A549 (cell line): ENCODE data around the gene CHMP4A. TPM values are rescaled to one million over a fixed set of nuclear protein-coding genes. Genes with fewer than 3 reads are reported as not detected.
A peak's percentile ranks its signal among the peaks of the same experiment; 100 is the strongest.

Source experiments
- ATAC-seq, 2 experiments: fragments of 200-7000 bp in 1 of 2; fragments of >200 bp in 1 of 2; cut with Nextera tagmentation in 1 of 2; cut with Tn5 transposase in 1 of 2; 3 replicates each; pipeline versions ENCODE4 v1.8.0 to v1.9.1; 2018 to 2020; ENCODE audit warnings: mild to moderate bottlenecking in 1 of 2, moderate library complexity in 1 of 2
- CTCF ChIA-PET: fragments of 300-600 bp; sonication (Branson Sonifier 250); formaldehyde crosslinking; extraction: SDS; loops from one replicate; lab custom pipeline; 2021; ENCODE audit warnings: antibody characterized with exemption, inconsistent platforms; lab: Yijun Ruan, JAX
- POLR2A ChIA-PET: fragments of 350-600 bp; formaldehyde crosslinking; extraction: SDS; loops from one replicate; lab custom pipeline; 2021; ENCODE audit warnings: antibody characterized with exemption, inconsistent platforms; lab: Yijun Ruan, JAX
- DNase-seq, 2 experiments: peaks; one replicate each; pipeline versions ENCODE4 v3.0.0 to v3.0.0-alpha.2; 2011 to 2016; ENCODE audit warnings: low read depth in 1 of 2, low spot score in 1 of 2
- FAIRE-seq: peaks from 2 replicates; lab custom pipeline; 2011; peaks lifted over from hg19 to GRCh38; lab: Jason Lieb, UNC
- H3K27ac ChIP-seq, 2 experiments: fragments of >200 bp; sonication (Bioruptor Twin); formaldehyde crosslinking; 3 replicates each; pipeline ENCODE4 v1.5.1; 2016 to 2017
- H3K4me1 ChIP-seq: fragments of >200 bp; sonication (Bioruptor Twin); formaldehyde crosslinking; 3 replicates; pipeline ENCODE4 v1.6.1; 2016
- H3K4me2 ChIP-seq: fragments of >200 bp; sonication (Bioruptor Twin); formaldehyde crosslinking; 3 replicates; pipeline ENCODE4 v1.6.1; 2016
- H3K4me3 ChIP-seq: fragments of >200 bp; sonication (Bioruptor Twin); formaldehyde crosslinking; 3 replicates; pipeline ENCODE4 v1.5.1; 2016
- H3K9me3 ChIP-seq: fragments of >200 bp; sonication (Bioruptor Twin); formaldehyde crosslinking; 3 replicates; pipeline ENCODE4 v1.6.1; 2016
- BCL3 ChIP-seq: fragments of >200 bp; sonication (Bioruptor Twin); formaldehyde crosslinking; IDR thresholded peaks from 3 replicates; pipeline ENCODE4 v1.6.1; 2016
- CBX8 ChIP-seq: fragments of 200-600 bp; sonication (generic); IDR thresholded peaks from 2 replicates; pipeline ENCODE4 v1.6.1; 2016
- ELK1 ChIP-seq: fragments of 150-350 bp; IDR thresholded peaks from 2 replicates; pipeline ENCODE4 v1.6.1; 2014; ENCODE audit warnings: low read depth, mild to moderate bottlenecking, low read length
- EP300 ChIP-seq, 2 experiments: fragments of >200 bp; sonication (Bioruptor Twin); formaldehyde crosslinking; IDR thresholded peaks; 2 replicates in 1 of 2; 3 replicates in 1 of 2; pipeline ENCODE4 v1.6.1; 2016 to 2017
- FOSL2 ChIP-seq, 2 experiments: fragments of 450-650 bp in 1 of 2; fragments of >200 bp in 1 of 2; sonication (Bioruptor Twin) in 1 of 2; formaldehyde crosslinking; IDR thresholded peaks; 2 replicates each; pipeline versions ENCODE4 v1.5.0 to v1.6.1; 2016 to 2020; ENCODE audit warnings: mild to moderate bottlenecking in 1 of 2, moderate library complexity in 1 of 2
- FOXS1 ChIP-seq: fragments of 250-450 bp; sonication (Bioruptor Pico); IDR thresholded peaks from 2 replicates; pipeline ENCODE4 v1.5.0; 2020; ENCODE audit warnings: mild to moderate bottlenecking, moderate library complexity
- JUNB ChIP-seq: fragments of >200 bp; sonication (Bioruptor Twin); formaldehyde crosslinking; IDR thresholded peaks from 2 replicates; pipeline ENCODE4 v1.6.1; 2016
- PBX3 ChIP-seq: IDR thresholded peaks from 2 replicates; pipeline ENCODE4 v1.6.1; 2012
- POLR2AphosphoS2 ChIP-seq: conservative IDR thresholded peaks from 2 replicates; pipeline ENCODE4 v1.6.1; 2012; ENCODE audit warnings: low read length, improper control_type of control experiment, inconsistent platforms
- RAD21 ChIP-seq, 2 experiments: fragments of >200 bp in 1 of 2; sonication (Bioruptor Twin) in 1 of 2; formaldehyde crosslinking in 1 of 2; IDR thresholded peaks in 1 of 2; conservative IDR thresholded peaks in 1 of 2; 2 replicates in 1 of 2; 3 replicates in 1 of 2; pipeline ENCODE4 v1.6.1; 2012 to 2018; ENCODE audit warnings: inconsistent platforms in 1 of 2
- RARB ChIP-seq: fragments of 250-450 bp; sonication (Bioruptor Pico); IDR thresholded peaks from 2 replicates; pipeline ENCODE4 v1.8.0; 2021; ENCODE audit warnings: mild to moderate bottlenecking, moderate library complexity
- RCOR1 ChIP-seq: fragments of 150-350 bp; IDR thresholded peaks from 2 replicates; pipeline ENCODE4 v1.6.1; 2014; ENCODE audit warnings: antibody characterized with exemption, low read length, low read depth
- REST ChIP-seq: fragments of 200-600 bp; sonication (generic); IDR thresholded peaks from 2 replicates; pipeline ENCODE4 v1.6.1; 2016; ENCODE audit warnings: antibody characterized with exemption, mild to moderate bottlenecking, moderate library complexity
- SREBF2 ChIP-seq: fragments of 450-650 bp; IDR thresholded peaks from 2 replicates; pipeline ENCODE4 v1.6.1; 2014; ENCODE audit warnings: mild to moderate bottlenecking, moderate library complexity
- WGBS: methylation state at CpG from one replicate; pipeline ENCODE4 v1.1.6; 2017; ENCODE audit errors: missing lambda C conversion rate; 5-methylcytosine and 5-hydroxymethylcytosine counted together
- polyA plus RNA-seq, 4 experiments: library from polyadenylated mRNA; depleted of rRNA in 3 of 4; stranded (reverse); fragments of >200 nt; fragmentation: RNase III in 1 of 4; extraction: RNeasy Plus Mini Kit Qiagen cat#74134 plus additional on column Dnase treatment in 1 of 4; gene quantifications; 2 replicates in 3 of 4; 3 replicates in 1 of 4; pipeline ENCODE4 v1.2.3, GENCODE V29; 2011 to 2017

Gene CHMP4A
- polyA plus RNA-seq, 2 of the 4 experiments (the other 2 are of a cell fraction): 102 to 112 TPM

GRCh38 chr14:24215495-24216344 lies 2.4 kb upstream of the CHMP4A start, which contains the start of gene MDP1 (continued):
- 0 out of 2 replicates have a peak, but pooled peaks have one; percentile 29 for TF ChIP-seq REST
- peak; percentile 68; the same call in 1 of the 2 replicates for TF ChIP-seq PBX3
- no peak for TF ChIP-seq JUNB
- 0 out of 2 replicates have a peak, but pooled peaks have one; percentile 54 for TF ChIP-seq RARB (CRISPR knock-in tag)
- TF ChIP-seq SREBF2: no peak
- peak; percentile 46 to 56; a peak in 4 of 5 replicates for TF ChIP-seq RAD21 (conservative IDR thresholded peaks at IDR 0.05 in 1 of 2, IDR thresholded peaks at IDR 0.05 in 1 of 2)
- TF ChIP-seq FOSL2 (IDR thresholded peaks at IDR 0.05): no peak
- TF ChIP-seq FOSL2 (CRISPR knock-in tag; IDR thresholded peaks at IDR 0.05): peak; percentile 57

- Histone ChIP-seq H3K4me1 (peaks cover 24% of the 10 kb centered on the region), H3K9me3 (no peaks in the 10 kb centered on the region), H3K4me3 (peak overlapping the region; percentile 57), H3K4me2 (peak overlapping the region; percentile 72), H3K27ac (peak overlapping the region; percentile 93 to 96)
- ChIA-PET CTCF (interaction anchor here (0.7 to 4.3 kb wide), 7 partner anchors 8 to 82 kb away, joined by 3 to 31 read pairs (median 4); partner anchors contain the start of genes PSME2, RNF31 and TINF2), POLR2A (interaction anchor here (0.6 to 3.6 kb wide), 12 partner anchors 8 to 218 kb away, joined by 3 to 36 read pairs (median 4); partner anchors contain the start of genes DHRS1, EMC9, IPO4 and NOP9)
- DNase-seq (no peak), ATAC-seq (no peak), FAIRE-seq (no peak)
- WGBS: 93% methylated on average over 7 of the region's 7 CpGs
- TF ChIP-seq FOSL2 (IDR thresholded peaks at IDR 0.05) (no peak), FOSL2 (CRISPR knock-in tag; IDR thresholded peaks at IDR 0.05) (no peak), POLR2AphosphoS2 (no peak), BCL3 (no peak), ELK1 (no peak)
These were observed 776 bp upstream of the CHMP4A start for GRCh38 chr14:24213866-24214662.

- WGBS: 95% methylated on average over 6 of the region's 6 CpGs
- ATAC-seq (no peak), DNase-seq (no peak), FAIRE-seq (no peak)
- Histone ChIP-seq H3K9me3 (no peaks in the 10 kb centered on the region), H3K4me1 (peaks cover 24% of the 10 kb centered on the region), H3K4me2 (no peak overlapping the region; the same call in 2 of the 3 replicates), H3K27ac (no peak overlapping the region), H3K4me3 (no peak overlapping the region)
- no peak for TF ChIP-seq EP300 (IDR thresholded peaks at IDR 0.05)
- TF ChIP-seq FOXS1 (CRISPR knock-in tag): no peak
- no peak for TF ChIP-seq RCOR1
- TF ChIP-seq CBX8: no peak
- TF ChIP-seq FOSL2 (IDR thresholded peaks at IDR 0.05): no peak
- TF ChIP-seq FOSL2 (CRISPR knock-in tag; IDR thresholded peaks at IDR 0.05): no peak
- ChIA-PET POLR2A (interaction anchor here (1.5 kb wide), 1 partner anchor 16 kb away, joined by 6 read pairs; the partner anchor contains the start of gene TM9SF1), CTCF (interaction anchor here (0.7 to 1.5 kb wide), 4 partner anchors 9 to 85 kb away, joined by 3 to 4 read pairs (median 4); partner anchors contain the start of gene TM9SF1)
These were observed 2.0 kb downstream of the CHMP4A start for GRCh38 chr14:24211311-24211710.
